ENCODE measurements around the gene CLDN34.

CLDN34 gene

GRCh38 chrX:9997041-9997440 is 29.9 kb downstream of the CLDN34 start:
- DNase-seq (ENCODE audit: insufficient read length, low spot score) (no peak), FAIRE-seq (no peak)
- TF ChIP-seq POLR2A (IDR thresholded peaks at IDR 0.05; ENCODE audit: low read depth, low read length): no peak

- no peak for DNase-seq (ENCODE audit: insufficient read length, low spot score)
- FAIRE-seq: no peak
- TF ChIP-seq POLR2A (IDR thresholded peaks at IDR 0.05; ENCODE audit: low read depth, low read length): no peak
These were observed 30.4 kb downstream of the CLDN34 start for GRCh38 chrX:9997524-9997923.

- no peak for TF ChIP-seq POLR2A (IDR thresholded peaks at IDR 0.05; ENCODE audit: low read depth, low read length)
- no peak for FAIRE-seq
- no peak for DNase-seq (ENCODE audit: insufficient read length, low spot score)
These were observed 34.3 kb downstream of the CLDN34 start for GRCh38 chrX:10001496-10001895.

- no peak for TF ChIP-seq POLR2A (IDR thresholded peaks at IDR 0.05; ENCODE audit: low read depth, low read length)
- FAIRE-seq: no peak
- no peak for DNase-seq (ENCODE audit: insufficient read length, low spot score)
These were observed 37.8 kb downstream of the CLDN34 start for GRCh38 chrX:10004832-10005475.

- DNase-seq (ENCODE audit: insufficient read length, low spot score) (no peak), FAIRE-seq (no peak)
- no peak for TF ChIP-seq POLR2A (IDR thresholded peaks at IDR 0.05; ENCODE audit: low read depth, low read length)
These were observed 38.9 kb downstream of the CLDN34 start for GRCh38 chrX:10006086-10006485.

- FAIRE-seq (no peak), DNase-seq (ENCODE audit: insufficient read length, low spot score) (no peak)
- TF ChIP-seq POLR2A (IDR thresholded peaks at IDR 0.05; ENCODE audit: low read depth, low read length): no peak
These were observed 39.6 kb downstream of the CLDN34 start for GRCh38 chrX:10006770-10007169.

GRCh38 chrX:10007621-10008020 is 40.5 kb downstream of the CLDN34 start:
- no peak for TF ChIP-seq POLR2A (IDR thresholded peaks at IDR 0.05; ENCODE audit: low read depth, low read length)
- FAIRE-seq: no peak
- no peak for DNase-seq (ENCODE audit: insufficient read length, low spot score)

GRCh38 chrX:10008483-10009056 is 41.4 kb downstream of the CLDN34 start:
- no peak for DNase-seq (ENCODE audit: insufficient read length, low spot score)
- FAIRE-seq: no peak

GRCh38 chrX:10009741-10010140 is 42.6 kb downstream of the CLDN34 start:
- TF ChIP-seq POLR2A (IDR thresholded peaks at IDR 0.05; ENCODE audit: low read depth, low read length): no peak
- FAIRE-seq (no peak), DNase-seq (ENCODE audit: insufficient read length, low spot score) (no peak)

More at GRCh38 chrX:10008483-10009056, 41.4 kb downstream of the CLDN34 start:
- no peak for TF ChIP-seq POLR2A (IDR thresholded peaks at IDR 0.05; ENCODE audit: low read depth, low read length)

- DNase-seq (ENCODE audit: insufficient read length, low spot score) (no peak), FAIRE-seq (no peak)
- no peak for TF ChIP-seq POLR2A (IDR thresholded peaks at IDR 0.05; ENCODE audit: low read depth, low read length)
These were observed 43.5 kb downstream of the CLDN34 start for GRCh38 chrX:10010686-10011085.

- DNase-seq (ENCODE audit: insufficient read length, low spot score) (no peak), FAIRE-seq (no peak)
- no peak for TF ChIP-seq POLR2A (IDR thresholded peaks at IDR 0.05; ENCODE audit: low read depth, low read length)
These were observed 44.2 kb downstream of the CLDN34 start for GRCh38 chrX:10011261-10011931.

GRCh38 chrX:10011991-10012390 is 44.8 kb downstream of the CLDN34 start:
- no peak for FAIRE-seq
- DNase-seq (ENCODE audit: insufficient read length, low spot score): no peak
- no peak for TF ChIP-seq POLR2A (IDR thresholded peaks at IDR 0.05; ENCODE audit: low read depth, low read length)

- no peak for DNase-seq (ENCODE audit: insufficient read length, low spot score)
- TF ChIP-seq POLR2A (IDR thresholded peaks at IDR 0.05; ENCODE audit: low read depth, low read length): peak; percentile 44
- no peak for FAIRE-seq
These were observed 47.5 kb downstream of the CLDN34 start for GRCh38 chrX:10014462-10015354.

- no peak for FAIRE-seq
- no peak for TF ChIP-seq POLR2A (IDR thresholded peaks at IDR 0.05; ENCODE audit: low read depth, low read length)
- DNase-seq (ENCODE audit: insufficient read length, low spot score): no peak
These were observed 48.2 kb downstream of the CLDN34 start for GRCh38 chrX:10015355-10015722.

Measured in H54 (cell line).